Ishikawa (cell line): ENCODE results near the gene SPATA16.

ENCODE experiments used
- CEBPB ChIP-seq: IDR thresholded peaks from 2 replicates; pipeline ENCODE4 v1.6.1; 2012
- EGR1 ChIP-seq: IDR thresholded peaks from 2 replicates; pipeline ENCODE4 v1.6.1; 2012
- EP300 ChIP-seq: IDR thresholded peaks from 2 replicates; pipeline ENCODE4 v1.6.1; 2012; ENCODE audit warnings: borderline replicate concordance
- FOXM1 ChIP-seq: IDR thresholded peaks from 2 replicates; pipeline ENCODE4 v1.6.1; 2012; ENCODE audit warnings: low read depth, borderline replicate concordance
- MAX ChIP-seq: IDR thresholded peaks from 2 replicates; pipeline ENCODE4 v1.6.1; 2012
- RAD21 ChIP-seq: IDR thresholded peaks from 2 replicates; pipeline ENCODE4 v1.6.1; 2012; ENCODE audit warnings: low read depth
- REST ChIP-seq: IDR thresholded peaks from 2 replicates; pipeline ENCODE4 v1.6.1; 2012; ENCODE audit warnings: low read depth, mild to moderate bottlenecking
- TAF1 ChIP-seq: IDR thresholded peaks from 2 replicates; pipeline ENCODE4 v1.6.1; 2012; ENCODE audit warnings: low read depth, mild to moderate bottlenecking
- TCF12 ChIP-seq: IDR thresholded peaks from 2 replicates; pipeline ENCODE4 v1.6.1; 2012; ENCODE audit warnings: low read depth
- TEAD4 ChIP-seq: IDR thresholded peaks from 2 replicates; pipeline ENCODE4 v1.6.1; 2012
- USF1 ChIP-seq: IDR thresholded peaks from 2 replicates; pipeline ENCODE4 v1.6.1; 2012
- YY1 ChIP-seq: IDR thresholded peaks from 2 replicates; pipeline ENCODE4 v1.6.1; 2012; ENCODE audit warnings: low read depth

GRCh38 chr3:173058229-173058628 is 82.8 kb downstream of the SPATA16 start:
- TF ChIP-seq RAD21 = no peak
- TF ChIP-seq EGR1 = no peak
- TF ChIP-seq CEBPB = no peak
- no peak for TF ChIP-seq REST
- no peak for TF ChIP-seq TCF12
- TF ChIP-seq MAX = no peak
- no peak for TF ChIP-seq TAF1
- TF ChIP-seq EP300 = no peak
- TF ChIP-seq USF1 = no peak
- no peak for TF ChIP-seq YY1
- no peak for TF ChIP-seq FOXM1
- no peak for TF ChIP-seq TEAD4
